Fibroblast of lung (primary cell): ENCODE data around the gene ACTC1.

Source experiments
- EZH2 ChIP-seq: IDR thresholded peaks from 2 replicates; pipeline ENCODE4 v1.5.1; 2012; ENCODE audit warnings: low read length, control low read depth, mild to moderate bottlenecking; ENCODE audit errors: missing control alignments
- TF ChIP-seq, protein P1 (sequence below), 2 donors: IDR thresholded peaks in 1 of 2; conservative IDR thresholded peaks in 1 of 2; 1 replicate in 1 of 2; 2 replicates in 1 of 2; pipeline ENCODE4 v1.5.1; 2011 to 2012; ENCODE audit warnings: low read length in 2 of 2, control low read depth in 1 of 2, inconsistent platforms in 1 of 2, low read depth in 1 of 2, mild to moderate bottlenecking in 1 of 2

DNA sequence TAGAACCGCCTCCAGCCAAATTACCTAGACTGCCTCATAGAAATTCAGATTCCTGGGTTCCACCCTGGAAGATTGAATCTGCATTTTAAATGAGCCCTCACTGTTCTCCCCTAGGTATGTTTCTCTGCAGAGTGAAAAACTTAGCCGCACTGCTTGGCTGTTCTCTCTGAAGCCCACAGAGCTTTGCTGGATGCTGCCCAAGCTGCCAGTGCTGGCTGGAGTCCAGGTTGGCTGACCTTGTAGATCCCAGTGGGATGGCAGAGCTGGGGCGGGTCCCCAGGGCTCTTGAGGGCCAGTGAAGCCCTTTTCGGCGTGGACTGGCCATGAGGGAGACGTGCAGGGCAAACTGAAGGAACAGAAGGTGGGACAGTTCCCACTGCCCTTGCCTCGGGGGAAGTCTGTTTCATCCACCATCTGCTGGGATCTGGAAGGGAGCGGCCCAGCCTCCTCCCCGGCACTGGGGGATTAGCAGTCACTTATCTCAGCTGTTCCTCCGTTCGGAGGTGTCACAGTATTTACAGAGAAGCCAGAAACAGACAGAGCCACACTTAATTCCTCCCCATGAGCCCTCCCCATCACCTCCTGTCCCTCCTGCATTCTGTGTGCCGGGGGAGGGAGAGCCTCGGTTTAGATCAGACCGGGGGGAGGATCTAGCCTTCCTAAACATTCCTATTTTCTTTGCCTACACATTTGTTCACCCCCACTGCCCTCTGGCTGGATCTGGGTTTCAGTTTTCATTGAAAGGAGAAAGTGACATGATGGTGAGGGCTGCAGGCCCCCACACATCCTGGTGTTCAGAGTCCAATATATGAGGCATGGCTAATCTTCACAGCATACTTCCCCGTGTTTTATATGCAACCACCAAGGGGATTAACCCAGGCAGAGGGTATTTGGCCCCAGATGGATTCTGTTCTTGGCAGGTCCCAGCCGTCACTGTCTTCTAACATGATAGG, 4.1 kb upstream of the ACTC1 start:
- TF ChIP-seq, protein P1, sequence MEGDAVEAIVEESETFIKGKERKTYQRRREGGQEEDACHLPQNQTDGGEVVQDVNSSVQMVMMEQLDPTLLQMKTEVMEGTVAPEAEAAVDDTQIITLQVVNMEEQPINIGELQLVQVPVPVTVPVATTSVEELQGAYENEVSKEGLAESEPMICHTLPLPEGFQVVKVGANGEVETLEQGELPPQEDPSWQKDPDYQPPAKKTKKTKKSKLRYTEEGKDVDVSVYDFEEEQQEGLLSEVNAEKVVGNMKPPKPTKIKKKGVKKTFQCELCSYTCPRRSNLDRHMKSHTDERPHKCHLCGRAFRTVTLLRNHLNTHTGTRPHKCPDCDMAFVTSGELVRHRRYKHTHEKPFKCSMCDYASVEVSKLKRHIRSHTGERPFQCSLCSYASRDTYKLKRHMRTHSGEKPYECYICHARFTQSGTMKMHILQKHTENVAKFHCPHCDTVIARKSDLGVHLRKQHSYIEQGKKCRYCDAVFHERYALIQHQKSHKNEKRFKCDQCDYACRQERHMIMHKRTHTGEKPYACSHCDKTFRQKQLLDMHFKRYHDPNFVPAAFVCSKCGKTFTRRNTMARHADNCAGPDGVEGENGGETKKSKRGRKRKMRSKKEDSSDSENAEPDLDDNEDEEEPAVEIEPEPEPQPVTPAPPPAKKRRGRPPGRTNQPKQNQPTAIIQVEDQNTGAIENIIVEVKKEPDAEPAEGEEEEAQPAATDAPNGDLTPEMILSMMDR (conservative IDR thresholded peaks at IDR 0.05 in 1 of 2, IDR thresholded peaks at IDR 0.05 in 1 of 2; ENCODE audit: low read depth in 1 of 2, low read length in 2 of 2) = no peak
- no peak for TF ChIP-seq EZH2
